ENCODE results near the gene CTNNA2. TPM values are rescaled to one million over a fixed set of nuclear protein-coding genes. Genes with fewer than 3 reads are reported as not detected.

The CTNNA2 gene
- total RNA-seq, 1 experiment from 2014 or later: not detected

- Histone ChIP-seq H4K20me1 (ENCODE audit: insufficient read depth) (no peaks in the 10 kb centered on the region), H3K4me3 (no peak overlapping the region), H3K27ac (no peak overlapping the region), H3K4me2 (no peak overlapping the region), H3K9me3 (ENCODE audit: insufficient read depth, low read depth) (no peaks in the 10 kb centered on the region), H3K79me2 (ENCODE audit: low read depth) (no peaks in the 10 kb centered on the region), H2AFZ (no peak overlapping the region), H3K9me2 (ENCODE audit: insufficient read depth) (no peaks in the 10 kb centered on the region), H3K4me1 (replicated peaks; ENCODE audit: insufficient read depth) (no peaks in the 10 kb centered on the region), H3F3A (ENCODE audit: insufficient read depth, low read depth) (no peaks in the 10 kb centered on the region), H3K36me3 (ENCODE audit: low read depth) (no peaks in the 10 kb centered on the region), H3K27me3 (ENCODE audit: insufficient read depth, low read depth) (peaks cover 25% of the 10 kb centered on the region)
- TF ChIP-seq CTCF (conservative IDR thresholded peaks at IDR 0.05): no peak
- intact Hi-C loops (cut with micrococcal nuclease; ENCODE audit: unreplicated experiment): no loop called here
- no TSS peak for BruUV-seq (replicated peaks)
- POLR2A ChIA-PET (ENCODE audit: unreplicated experiment): no interaction called here
- CTCF ChIA-PET: no interaction called here
- DNase-seq: no peak
Measured at GRCh38 chr2:80545420-80546210, 1032.8 kb downstream of the CTNNA2 start.

GRCh38 chr2:80546766-80547165 is 1033.9 kb downstream of the CTNNA2 start:
- POLR2A ChIA-PET (ENCODE audit: unreplicated experiment): no interaction called here

GRCh38 chr2:80547344-80547743 is 1034.5 kb downstream of the CTNNA2 start:
- intact Hi-C loops (cut with micrococcal nuclease; ENCODE audit: unreplicated experiment): no loop called here

More at GRCh38 chr2:80546766-80547165, 1033.9 kb downstream of the CTNNA2 start:
- Histone ChIP-seq H3K9me2 (ENCODE audit: insufficient read depth) (no peaks in the 10 kb centered on the region), H3K4me3 (no peak overlapping the region), H4K20me1 (ENCODE audit: insufficient read depth) (no peaks in the 10 kb centered on the region), H2AFZ (no peak overlapping the region), H3K36me3 (ENCODE audit: low read depth) (no peaks in the 10 kb centered on the region), H3K79me2 (ENCODE audit: low read depth) (no peaks in the 10 kb centered on the region), H3K27me3 (ENCODE audit: insufficient read depth, low read depth) (peaks cover 36% of the 10 kb centered on the region), H3K4me2 (no peak overlapping the region), H3K4me1 (replicated peaks; ENCODE audit: insufficient read depth) (no peaks in the 10 kb centered on the region), H3F3A (ENCODE audit: insufficient read depth, low read depth) (no peaks in the 10 kb centered on the region), H3K9me3 (ENCODE audit: insufficient read depth, low read depth) (no peaks in the 10 kb centered on the region), H3K27ac (no peak overlapping the region)
- BruUV-seq (replicated peaks): no TSS peak
- no peak for TF ChIP-seq CTCF (conservative IDR thresholded peaks at IDR 0.05)
- TF ChIP-seq EZH2 (IDR thresholded peaks at IDR 0.05; ENCODE audit: low read depth): no peak
- intact Hi-C loops (cut with micrococcal nuclease; ENCODE audit: unreplicated experiment): no loop called here
- CTCF ChIA-PET: no interaction called here
- no peak for DNase-seq

More at GRCh38 chr2:80547344-80547743, 1034.5 kb downstream of the CTNNA2 start:
- Histone ChIP-seq H3K9me3 (ENCODE audit: insufficient read depth, low read depth) (no peaks in the 10 kb centered on the region), H2AFZ (no peak overlapping the region), H3F3A (ENCODE audit: insufficient read depth, low read depth) (no peaks in the 10 kb centered on the region), H3K4me3 (no peak overlapping the region), H3K27me3 (ENCODE audit: insufficient read depth, low read depth) (peaks cover 42% of the 10 kb centered on the region), H3K4me1 (replicated peaks; ENCODE audit: insufficient read depth) (no peaks in the 10 kb centered on the region), H3K27ac (no peak overlapping the region), H3K36me3 (ENCODE audit: low read depth) (no peaks in the 10 kb centered on the region), H3K4me2 (no peak overlapping the region), H4K20me1 (ENCODE audit: insufficient read depth) (no peaks in the 10 kb centered on the region), H3K9me2 (ENCODE audit: insufficient read depth) (no peaks in the 10 kb centered on the region), H3K79me2 (ENCODE audit: low read depth) (no peaks in the 10 kb centered on the region)
- no TSS peak for BruUV-seq (replicated peaks)
- DNase-seq: no peak
- no peak for TF ChIP-seq EZH2 (IDR thresholded peaks at IDR 0.05; ENCODE audit: low read depth)
- TF ChIP-seq CTCF (conservative IDR thresholded peaks at IDR 0.05): no peak
- ChIA-PET POLR2A (ENCODE audit: unreplicated experiment) (no interaction called here), CTCF (no interaction called here)

Measured in PC-9 (cell line).